Fibroblast of mammary gland (primary cell): ENCODE results near the gene SLC22A14.

ENCODE experiments used
- DNase-seq: peaks from one replicate; pipeline ENCODE4 v3.0.0-alpha.2; 2010; ENCODE audit warnings: low read depth
- H3K4me3 ChIP-seq: 2 replicates; pipeline ENCODE4 v1.5.1; 2011; ENCODE audit warnings: low read depth, mild to moderate bottlenecking, low read length, moderate library complexity; ENCODE audit not compliant: control insufficient read depth
- TF ChIP-seq, protein P1 (sequence below): conservative IDR thresholded peaks from 2 replicates; pipeline ENCODE4 v1.5.1; 2011; ENCODE audit warnings: low read depth, low read length, inconsistent platforms; ENCODE audit not compliant: control insufficient read depth, insufficient read depth

SLC22A14 gene

GRCh38 chr3:38325256-38325655 lies 43.2 kb downstream of the SLC22A14 start:
- TF ChIP-seq, protein P1, sequence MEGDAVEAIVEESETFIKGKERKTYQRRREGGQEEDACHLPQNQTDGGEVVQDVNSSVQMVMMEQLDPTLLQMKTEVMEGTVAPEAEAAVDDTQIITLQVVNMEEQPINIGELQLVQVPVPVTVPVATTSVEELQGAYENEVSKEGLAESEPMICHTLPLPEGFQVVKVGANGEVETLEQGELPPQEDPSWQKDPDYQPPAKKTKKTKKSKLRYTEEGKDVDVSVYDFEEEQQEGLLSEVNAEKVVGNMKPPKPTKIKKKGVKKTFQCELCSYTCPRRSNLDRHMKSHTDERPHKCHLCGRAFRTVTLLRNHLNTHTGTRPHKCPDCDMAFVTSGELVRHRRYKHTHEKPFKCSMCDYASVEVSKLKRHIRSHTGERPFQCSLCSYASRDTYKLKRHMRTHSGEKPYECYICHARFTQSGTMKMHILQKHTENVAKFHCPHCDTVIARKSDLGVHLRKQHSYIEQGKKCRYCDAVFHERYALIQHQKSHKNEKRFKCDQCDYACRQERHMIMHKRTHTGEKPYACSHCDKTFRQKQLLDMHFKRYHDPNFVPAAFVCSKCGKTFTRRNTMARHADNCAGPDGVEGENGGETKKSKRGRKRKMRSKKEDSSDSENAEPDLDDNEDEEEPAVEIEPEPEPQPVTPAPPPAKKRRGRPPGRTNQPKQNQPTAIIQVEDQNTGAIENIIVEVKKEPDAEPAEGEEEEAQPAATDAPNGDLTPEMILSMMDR: no peak
- no peak for DNase-seq
- no peak overlapping the region for H3K4me3 ChIP-seq

DNA sequence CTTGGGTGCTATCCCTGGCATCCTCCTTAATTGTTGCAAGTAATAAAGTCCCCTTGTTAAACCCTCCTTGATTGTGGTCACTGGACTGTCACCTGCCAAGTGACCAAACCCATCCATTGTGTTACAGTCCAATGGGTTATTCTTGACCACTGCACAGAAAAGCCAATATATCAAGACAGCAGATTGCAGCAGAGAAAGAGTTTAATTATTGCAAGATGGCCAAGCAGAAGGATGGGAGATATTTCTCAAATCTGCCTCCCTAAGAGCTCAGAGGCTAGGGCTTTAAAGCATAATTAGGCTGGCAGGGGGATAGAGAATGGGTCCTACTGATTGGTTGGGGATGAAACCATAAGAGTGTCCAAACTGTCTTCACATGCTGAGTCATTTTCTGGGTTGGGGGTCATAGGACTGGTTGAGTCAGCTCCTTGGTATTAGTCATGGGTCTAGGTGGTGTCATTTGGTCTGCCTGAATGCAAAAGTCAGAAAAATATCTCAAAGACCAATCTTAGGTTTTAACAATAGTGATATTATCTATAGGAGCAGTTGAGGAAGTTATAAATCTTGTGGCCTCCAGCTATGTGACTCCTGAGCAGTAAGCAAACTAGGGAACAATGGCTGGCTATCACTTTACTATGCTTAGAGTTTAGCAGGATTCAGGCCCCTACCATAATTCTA lies 45.4 kb downstream of the SLC22A14 start:
- H3K4me3 ChIP-seq: no peak overlapping the region
- TF ChIP-seq, protein P1: no peak
- DNase-seq: peak; percentile 91

GRCh38 chr3:38331257-38332022 lies 49.3 kb downstream of the SLC22A14 start:
- TF ChIP-seq, protein P1: no peak
- no peak for DNase-seq
- no peak overlapping the region for H3K4me3 ChIP-seq

DNA sequence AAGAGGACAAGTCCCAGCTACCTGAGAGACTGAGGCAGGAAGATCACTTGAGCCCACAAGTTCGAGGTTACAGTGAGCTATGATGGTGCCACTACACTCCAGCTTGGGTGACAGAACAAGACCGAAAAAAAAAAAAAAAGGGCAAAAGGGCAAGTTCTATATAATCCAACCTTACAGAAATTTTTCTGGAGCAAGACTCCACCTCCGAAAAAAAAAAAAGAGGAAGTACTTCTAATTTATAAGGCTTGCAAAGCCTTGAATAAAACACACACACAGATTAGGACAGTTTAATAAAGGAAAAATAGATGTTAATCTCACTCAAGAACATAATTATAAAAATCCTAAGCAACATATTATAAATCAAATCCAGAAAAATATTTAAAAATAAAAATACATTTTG lies 50.1 kb downstream of the SLC22A14 start:
- no peak overlapping the region for H3K4me3 ChIP-seq
- TF ChIP-seq, protein P1: no peak
- no peak for DNase-seq

DNA sequence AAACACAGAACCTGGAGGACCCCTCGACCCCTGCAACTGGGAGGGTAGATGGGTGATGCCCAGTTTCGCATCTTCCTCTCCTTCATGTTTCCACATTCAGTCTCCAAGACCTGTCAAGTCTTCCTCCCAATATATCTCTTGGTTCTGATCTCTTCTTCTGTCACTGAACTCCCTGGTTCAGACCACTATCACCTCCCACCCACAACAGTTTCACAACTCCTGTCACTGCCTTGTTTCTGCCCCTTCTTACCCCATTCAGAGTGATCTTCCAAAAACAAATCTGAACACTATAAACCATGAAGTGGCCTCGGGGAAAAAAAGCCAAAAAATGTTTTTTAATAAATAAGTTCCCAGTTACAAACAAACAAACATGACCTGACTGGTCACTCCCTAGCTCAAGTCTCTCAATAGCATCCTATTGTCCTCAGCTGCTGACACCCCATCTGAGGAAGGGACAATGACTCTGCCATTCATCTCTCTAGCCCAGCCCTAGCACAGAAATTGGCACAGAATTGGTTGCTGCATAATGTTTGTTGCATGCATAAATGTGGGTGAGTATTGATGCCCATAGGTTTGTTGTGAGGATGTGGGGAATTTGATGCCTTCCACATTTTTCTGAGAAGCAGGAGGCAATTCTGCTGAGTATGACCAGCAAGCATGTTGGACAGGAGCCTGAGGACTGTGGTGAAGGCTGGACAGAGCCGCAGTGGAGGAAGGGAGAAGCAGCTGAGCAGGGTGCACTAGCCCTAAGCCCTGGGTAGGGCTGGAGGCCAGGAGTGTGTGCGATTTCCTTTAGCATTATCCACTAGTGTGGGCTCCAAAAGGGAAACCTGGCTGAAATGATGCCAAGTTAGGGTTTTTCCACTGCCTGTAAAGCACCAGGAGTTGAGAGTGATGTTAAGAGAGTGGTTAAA lies 52.3 kb downstream of the SLC22A14 start:
- H3K4me3 ChIP-seq: no peak overlapping the region
- TF ChIP-seq, protein P1: no peak
- DNase-seq: peak; percentile 76

GRCh38 chr3:38335263-38335662 lies 53.2 kb downstream of the SLC22A14 start:
- DNase-seq: no peak
- TF ChIP-seq, protein P1: no peak
- H3K4me3 ChIP-seq: no peak overlapping the region
